ENCODE data around the gene CACNG4. TPM values are rescaled to one million over a fixed set of nuclear protein-coding genes. Genes with fewer than 3 reads are reported as not detected.

CACNG4 gene
- not detected in 2 replicates for total RNA-seq

DNA sequence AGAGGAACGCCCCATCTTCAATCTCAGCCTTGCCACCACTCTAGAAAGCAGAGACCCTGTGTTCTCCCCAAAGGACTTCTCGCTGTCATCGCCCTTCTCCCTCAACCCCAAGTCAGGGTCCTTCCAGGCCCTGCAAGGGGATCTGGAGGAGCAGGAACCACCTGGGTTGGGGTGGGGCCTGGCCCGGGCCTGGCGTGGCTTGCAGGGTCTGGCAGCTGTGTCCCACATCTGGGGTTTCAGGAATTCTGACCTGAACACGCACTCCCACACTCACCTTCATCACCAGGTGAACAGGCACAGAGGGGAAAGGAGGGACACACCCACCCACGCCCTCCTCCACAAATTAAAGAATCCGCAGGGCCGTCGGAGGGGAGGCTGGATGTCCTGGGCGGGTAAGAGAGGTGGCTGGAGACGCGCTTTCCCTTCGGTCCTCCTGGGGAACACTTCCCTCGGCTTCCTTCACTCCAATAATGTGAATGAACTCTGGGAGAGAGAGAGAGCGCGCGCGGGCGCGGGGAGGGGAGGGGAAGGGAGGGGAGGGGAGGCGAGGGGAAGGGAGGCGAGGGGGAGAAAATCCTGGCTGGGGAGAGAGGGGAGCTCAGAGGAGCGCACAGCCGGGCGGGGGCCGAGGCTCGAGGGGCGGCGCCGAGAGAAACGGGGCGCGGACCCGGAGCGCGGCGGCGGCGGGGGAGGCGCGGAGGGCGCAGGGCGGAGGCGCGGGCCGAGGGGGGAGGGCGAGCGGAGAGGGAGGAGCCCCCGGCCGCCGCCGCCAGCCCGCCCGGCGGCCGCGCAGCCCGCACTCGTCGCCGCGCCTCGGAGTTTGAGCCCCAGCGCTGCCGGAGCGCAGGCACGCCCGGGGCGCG, at the start of gene CACNG4:
Gene CACNG4 (plus strand): TSS at position 799 of the 863 bp plus-strand sequence. CDS start 205 bp downstream, outside the sequence.
- no peak for DNase-seq (ENCODE audit: low read depth in 2 of 2)

DNA sequence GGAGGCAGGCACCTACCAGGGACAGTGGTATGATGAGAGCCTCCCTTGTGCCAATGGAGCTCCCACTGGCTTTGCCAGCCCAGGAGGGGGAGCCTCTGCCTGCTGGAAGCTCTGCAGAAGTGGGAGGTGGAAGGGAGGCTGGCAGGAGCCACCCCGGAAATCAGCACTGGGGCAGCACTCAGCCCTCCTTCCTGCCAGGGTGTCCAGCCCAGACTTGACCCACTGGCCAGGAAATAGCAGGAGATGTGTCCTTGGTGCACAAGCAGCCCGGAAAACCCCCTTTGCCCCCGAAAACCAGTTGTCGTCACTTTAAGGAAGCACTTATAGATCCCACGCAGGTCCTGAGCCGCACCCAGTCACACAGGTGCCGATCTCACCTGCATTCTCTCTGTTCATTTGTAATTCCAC, 49.3 kb upstream of the CACNG4 start:
- DNase-seq (ENCODE audit: low read depth in 2 of 2): no peak

DNA sequence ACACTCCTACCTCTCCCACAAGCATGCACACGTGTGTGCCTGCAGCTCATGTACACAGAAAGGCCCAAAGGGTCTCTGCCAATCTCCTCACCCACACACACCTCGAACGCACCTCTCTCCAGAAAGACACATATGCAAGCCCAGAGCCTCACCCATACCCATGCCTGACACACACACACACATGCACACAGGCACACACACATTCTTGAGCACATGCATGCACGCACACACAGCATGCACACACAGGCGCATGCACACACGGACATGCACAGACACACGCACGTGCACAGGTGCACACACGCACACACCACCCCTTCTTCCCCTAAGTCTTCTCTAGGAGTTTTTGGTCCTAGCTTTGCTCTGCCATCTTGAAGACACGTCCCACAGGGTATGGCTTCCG, 48.7 kb upstream of the CACNG4 start:
- DNase-seq (ENCODE audit: low read depth in 2 of 2): no peak

DNA sequence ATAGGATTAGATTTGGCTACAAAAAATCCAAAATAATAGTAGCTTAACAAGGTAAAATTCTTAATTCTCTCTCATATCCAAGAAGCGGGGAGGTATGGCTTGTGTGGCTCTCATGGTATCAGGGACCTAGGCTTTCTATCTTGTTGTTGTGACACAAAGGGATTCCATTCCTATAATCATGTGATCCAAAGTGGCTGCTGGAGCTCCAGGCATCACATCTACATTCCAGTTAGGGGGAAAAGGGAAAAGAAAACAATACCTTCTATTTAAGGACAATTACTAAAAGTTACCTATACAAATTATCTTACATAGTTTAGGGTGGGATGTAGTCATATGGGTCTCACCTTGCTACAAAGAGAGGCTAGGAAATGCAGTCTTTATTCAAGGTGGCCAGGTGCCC, 47.6 kb upstream of the CACNG4 start:
- no peak for DNase-seq (ENCODE audit: low read depth in 2 of 2)

DNA sequence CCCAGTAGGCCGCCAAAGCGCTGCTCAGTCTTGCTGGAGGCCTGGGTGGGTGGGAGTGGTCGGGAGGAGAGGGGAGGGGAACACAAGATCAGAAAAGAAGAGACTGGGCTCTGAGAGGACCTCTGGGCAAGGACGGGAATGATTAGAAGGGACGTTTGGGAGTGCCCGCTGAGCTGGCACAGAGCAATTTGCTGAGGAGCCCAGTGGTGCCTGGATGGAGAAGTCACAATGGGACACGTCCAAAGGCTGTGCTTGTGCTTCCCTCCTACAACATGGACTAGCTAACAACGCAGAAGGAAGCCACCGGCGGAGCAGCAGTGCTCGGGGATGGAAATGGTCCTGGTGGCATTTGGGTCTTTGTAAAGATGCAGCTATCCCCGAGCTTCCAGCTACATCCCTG, 45.6 kb upstream of the CACNG4 start:
- no peak for DNase-seq (ENCODE audit: low read depth in 2 of 2)

DNA sequence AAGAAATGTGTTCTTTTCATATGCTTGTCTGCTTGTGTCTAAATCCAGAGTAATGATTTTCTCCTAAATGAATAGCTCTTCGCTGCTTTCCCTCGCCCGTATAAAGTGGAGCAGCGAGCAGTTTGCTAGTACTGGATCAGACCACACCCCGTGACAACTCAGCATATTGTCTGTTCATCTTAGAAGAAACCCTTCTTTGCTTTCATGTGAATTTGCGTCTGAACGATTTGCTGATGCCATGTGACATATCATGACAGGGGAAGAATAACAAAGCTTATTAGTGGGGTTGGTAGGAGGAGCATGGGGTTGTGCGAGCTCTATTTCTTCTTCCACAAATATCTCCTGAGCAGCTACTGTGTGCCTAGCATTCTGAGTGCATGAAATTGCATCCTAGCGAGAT, 44.1 kb upstream of the CACNG4 start:
- DNase-seq (ENCODE audit: low read depth in 2 of 2): no peak

DNA sequence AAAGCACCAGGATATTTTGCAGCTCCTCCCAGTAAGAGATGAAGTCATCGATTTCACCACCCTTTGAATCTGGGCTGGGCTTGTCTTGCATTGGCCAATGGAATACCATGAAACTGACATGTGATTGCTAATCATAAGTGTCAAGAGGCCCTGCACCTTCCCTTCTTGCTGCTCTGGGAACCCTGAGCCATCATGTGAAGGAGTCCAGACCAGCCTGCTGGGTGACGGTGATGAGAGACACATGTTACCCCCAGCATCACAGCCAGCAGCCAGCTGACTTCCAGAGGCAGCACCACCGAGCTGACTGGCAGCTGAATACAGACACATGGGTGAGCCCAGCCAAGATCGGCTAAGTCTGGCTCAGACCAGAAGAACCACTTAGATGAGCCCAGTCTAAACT, 43.6 kb upstream of the CACNG4 start:
- no peak for DNase-seq (ENCODE audit: low read depth in 2 of 2)

DNA sequence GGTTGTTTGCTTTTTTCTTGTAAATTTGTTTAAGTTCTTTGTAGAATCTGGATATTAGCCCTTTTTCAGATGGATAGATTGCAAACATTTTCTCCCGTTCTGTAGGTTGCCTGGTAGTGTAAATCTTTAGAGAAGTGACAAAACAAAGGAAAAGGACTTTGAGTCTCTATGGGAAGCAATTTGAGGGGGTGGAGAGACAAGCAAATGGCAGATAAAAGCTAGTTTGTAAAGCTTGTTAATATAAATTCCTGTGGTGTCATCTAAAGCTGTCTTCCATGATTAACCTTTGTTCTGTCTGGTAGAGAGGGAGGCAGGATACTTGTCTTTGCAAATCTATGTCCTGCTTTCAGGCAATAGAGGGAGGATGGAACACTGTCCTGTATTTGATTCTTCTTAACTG, 40.6 kb upstream of the CACNG4 start:
- no peak for DNase-seq (ENCODE audit: low read depth in 2 of 2)

DNA sequence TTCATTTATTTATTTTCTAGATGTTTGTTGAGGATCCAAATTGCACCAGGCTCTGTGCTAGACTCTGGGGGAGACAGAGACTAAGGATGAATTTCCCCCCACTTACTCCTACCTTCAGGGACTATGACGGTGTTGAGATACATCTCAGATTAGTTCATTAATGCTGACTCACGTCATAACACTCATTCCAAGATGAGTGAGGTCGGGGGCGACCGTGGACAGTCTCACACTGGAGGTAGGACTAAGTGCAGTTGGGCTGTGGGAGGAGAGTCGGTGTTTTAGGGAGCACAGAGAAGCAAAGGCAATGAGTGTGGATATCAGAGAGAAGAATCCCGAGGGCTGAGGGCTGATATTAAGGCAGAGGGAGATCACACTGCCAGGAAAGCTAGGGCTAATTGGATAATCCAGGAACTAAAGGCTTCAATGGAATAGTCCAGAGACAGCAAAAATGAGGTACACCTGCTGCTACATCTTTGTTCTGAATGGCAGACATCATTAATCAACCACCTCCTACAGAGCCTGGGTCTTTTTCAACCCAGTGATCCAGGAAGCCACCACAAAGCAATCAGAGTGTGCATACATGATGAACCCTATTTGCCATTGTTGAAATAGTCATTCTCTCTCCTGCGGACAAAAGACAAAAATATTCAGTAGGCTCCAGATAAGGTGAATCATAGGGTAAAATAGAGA, 38.6 kb upstream of the CACNG4 start:
- DNase-seq (ENCODE audit: low read depth in 2 of 2): no peak

DNA sequence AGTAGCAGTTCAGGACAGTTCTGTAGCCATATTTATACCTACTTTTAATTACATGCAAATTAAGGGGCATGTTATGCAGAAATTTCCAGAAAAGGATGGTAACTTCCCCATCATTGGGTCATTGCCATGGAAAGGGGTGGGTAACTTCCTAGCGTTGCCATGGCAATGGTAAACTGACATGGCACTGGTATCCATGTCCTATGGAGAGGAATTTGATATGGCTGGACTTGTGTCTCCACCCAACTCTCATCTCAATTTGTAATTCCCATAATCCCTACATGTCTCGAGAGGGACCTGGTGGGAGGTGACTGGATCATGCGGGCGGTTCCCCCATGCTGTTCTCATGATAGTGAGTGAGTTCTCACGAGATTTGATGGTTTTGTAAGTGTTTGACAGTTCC, 35.6 kb upstream of the CACNG4 start:
- DNase-seq (ENCODE audit: low read depth in 2 of 2): no peak

DNA sequence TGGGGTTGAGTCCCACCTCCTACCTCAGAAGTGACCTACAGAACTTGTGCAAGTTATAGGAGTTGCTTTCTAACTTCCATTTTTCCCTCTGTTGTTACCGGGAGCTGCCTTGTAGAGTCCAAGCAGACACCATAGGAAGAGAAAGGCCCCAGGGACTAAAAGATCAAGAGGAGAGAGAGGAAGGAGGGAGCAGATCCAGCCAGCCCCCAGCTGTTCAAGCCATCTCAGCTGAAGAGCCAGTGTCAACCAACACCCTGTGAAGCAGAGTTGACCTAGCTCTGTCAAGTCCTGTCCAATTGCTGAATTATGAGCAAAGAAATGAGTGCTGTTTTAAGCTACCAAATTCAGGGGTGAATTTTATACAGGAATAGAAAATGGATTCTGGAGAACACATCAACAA, 34.9 kb upstream of the CACNG4 start:
- no peak for DNase-seq (ENCODE audit: low read depth in 2 of 2)

DNA sequence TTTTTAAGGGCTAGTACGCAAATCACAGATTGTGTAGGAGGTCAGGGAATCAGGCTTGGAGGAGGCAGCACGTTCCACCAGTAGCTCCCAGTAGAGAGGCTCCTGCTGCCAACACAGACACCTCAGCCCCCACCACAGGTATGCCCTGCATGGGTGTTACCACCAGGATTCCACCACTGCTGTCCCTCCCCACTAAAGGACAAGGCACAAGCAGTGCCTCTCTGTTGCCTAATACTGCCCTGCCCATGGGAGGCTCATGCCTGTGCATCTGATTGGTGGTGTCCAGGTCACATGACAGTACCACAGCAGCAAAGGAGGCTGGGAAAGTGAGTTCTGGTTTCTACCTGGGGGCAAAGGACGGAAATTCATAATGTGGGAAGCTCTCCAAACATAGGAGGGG, 33.6 kb upstream of the CACNG4 start:
- no peak for DNase-seq (ENCODE audit: low read depth in 2 of 2)

DNA sequence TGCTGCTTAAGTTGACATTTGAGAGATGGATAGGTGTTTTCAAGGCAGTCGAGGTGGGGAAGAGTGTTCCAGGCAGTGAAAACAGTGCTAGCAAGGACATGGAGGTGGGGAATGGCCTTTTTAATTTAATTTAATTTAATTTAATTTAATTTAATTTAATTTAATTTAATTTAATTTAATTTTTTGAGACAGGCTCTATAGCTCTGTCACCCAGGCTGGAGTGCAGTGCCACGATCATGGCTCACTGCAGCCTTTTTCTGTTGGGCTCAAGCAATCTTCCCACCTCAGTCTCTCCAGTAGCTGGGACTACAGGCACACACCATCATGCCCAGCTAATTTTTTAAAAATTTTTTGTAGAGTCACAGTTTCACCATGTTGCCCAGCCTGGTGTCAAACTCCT, 32.2 kb upstream of the CACNG4 start:
- no peak for DNase-seq (ENCODE audit: low read depth in 2 of 2)

DNA sequence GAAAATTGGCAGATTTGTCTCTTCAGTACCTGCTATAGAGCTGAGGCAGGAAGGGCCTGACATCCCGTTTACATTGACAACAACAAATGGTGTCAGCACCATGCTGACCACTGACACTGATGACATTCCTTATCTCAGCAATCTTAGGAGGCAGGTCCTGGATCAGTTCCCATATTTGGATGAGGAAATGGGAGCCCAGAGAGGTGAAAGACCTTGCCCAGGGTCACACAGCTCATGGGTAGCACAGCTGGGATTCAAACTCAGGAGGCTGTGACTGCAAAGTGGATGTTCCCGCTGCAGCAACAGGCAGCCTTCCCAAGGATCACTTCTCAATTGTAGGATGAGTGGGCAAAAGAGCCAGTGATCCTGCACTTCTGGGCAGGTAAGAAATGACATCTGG, 30.5 kb upstream of the CACNG4 start:
- no peak for DNase-seq (ENCODE audit: low read depth in 2 of 2)

DNA sequence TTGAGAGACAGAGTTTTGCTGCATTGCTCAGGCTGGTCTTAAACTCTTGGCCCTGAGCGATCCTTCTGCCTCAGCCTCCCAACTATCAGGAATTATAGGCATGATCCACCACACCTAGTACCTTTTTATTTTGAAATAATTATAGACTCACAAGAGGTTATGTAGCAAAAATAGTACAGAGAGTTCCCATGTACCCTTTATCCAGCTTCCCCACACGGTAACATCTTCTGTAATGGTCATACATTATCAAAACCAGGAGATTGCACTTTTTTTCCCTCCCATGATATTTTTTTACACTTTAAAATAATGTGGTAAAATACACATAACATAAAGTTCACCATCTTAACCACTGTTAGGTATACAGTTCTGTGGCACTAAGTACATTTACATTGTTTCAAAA, 28.8 kb upstream of the CACNG4 start:
- DNase-seq (ENCODE audit: low read depth in 2 of 2): no peak

DNA sequence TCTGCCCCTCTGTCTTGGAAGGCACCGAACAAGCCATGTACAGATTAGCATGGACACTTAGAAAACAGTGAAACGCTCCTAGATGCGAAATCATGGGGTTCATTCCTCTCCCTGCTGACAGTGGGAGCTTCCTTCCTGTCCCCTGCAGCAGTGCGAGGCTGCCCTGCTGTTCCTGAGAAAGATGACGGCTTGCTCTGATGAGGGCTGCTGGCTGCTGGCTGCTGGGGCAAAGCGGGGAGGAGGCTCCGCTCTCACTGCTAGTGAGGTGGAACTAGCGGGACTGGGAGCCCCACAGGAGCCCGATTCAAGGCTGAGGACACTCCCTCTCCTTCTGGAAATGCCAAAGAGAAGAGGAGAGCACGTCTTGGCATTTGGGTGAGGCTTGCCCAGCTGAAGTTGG, 25.9 kb upstream of the CACNG4 start:
- DNase-seq (ENCODE audit: low read depth in 2 of 2): no peak

DNA sequence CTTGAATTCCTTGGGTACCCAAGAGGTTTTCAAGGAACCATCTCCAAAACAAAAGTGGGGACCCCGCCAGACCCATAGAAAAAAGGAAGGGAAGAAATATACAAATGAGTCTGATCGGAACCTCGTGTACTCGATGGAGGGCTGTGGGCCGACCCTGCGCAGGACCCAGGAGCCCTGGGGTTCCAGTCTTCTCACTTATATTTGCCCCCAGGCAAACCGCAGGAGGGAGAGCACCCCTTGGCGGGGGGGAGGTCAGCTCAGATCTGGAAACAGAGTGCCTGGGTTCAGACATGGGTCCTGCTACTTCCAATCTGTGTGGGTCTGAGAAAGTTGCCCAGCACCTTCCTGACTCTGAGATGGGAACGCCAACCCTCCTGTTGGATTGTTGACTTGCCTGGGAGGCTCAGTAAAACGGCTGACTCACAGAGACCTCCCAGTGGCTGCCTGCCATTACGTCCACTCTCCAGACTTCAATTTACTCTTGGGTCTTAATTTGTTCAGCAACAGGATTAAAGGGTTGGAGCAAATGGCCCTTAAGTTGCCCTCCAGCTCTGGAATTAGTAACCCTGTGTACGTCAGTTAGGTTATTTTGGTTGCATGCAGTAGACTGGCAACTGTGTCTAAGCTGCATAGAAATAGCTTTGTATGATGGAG, 24.9 kb upstream of the CACNG4 start:
- DNase-seq (ENCODE audit: low read depth in 2 of 2): no peak

DNA sequence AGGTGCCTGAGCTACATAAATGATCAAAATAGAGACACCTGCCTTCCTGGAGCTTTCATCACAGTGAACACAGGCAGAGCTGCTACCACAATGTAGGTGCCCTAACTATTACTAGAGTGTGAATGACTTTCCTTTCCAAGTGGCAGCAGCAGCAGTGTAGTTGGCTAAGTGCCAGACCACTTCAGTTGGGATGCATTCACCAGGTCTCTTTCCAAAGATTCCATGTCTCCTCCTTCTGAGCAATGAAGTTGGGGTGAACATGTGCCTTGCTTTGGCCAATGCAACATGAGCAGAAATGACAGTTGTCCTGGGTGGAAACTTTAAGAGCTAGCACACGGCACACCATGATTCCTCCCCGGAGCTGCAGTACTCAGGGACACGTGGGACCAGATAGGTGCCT, 23.3 kb upstream of the CACNG4 start:
- DNase-seq (ENCODE audit: low read depth in 2 of 2): no peak

DNA sequence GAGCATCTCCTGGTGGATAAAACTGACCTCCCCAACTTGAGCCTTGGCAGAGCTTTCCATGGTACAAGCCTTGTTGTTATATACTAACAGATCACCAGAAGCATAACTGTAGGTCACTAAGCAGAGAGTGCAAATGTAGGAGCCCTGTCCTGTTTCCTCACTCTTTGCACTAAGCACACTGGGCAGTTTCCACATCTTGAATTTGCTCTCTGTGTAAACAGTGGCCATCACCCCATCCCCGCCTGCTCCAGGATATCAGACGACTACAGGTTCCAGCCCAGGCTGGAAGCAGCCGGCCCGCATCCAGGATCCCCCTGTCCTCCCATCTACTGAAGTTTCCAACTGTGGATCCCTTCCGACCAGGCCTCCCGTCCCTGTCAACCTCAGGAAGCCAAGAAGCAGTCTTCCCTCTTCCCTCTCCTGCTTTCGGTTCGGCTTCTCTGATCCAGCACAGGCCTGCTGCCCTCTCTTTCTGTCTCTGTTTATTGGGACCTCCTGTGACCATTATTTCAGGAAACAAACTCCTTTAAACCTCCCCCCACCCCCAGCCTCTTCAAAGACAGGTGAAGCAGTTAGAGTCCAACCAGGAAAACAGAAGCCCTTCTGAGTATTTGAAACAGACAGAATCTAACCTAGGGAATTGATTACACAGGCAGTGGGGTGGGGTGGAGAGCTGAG, 22.6 kb upstream of the CACNG4 start:
- no peak for DNase-seq (ENCODE audit: low read depth in 2 of 2)

DNA sequence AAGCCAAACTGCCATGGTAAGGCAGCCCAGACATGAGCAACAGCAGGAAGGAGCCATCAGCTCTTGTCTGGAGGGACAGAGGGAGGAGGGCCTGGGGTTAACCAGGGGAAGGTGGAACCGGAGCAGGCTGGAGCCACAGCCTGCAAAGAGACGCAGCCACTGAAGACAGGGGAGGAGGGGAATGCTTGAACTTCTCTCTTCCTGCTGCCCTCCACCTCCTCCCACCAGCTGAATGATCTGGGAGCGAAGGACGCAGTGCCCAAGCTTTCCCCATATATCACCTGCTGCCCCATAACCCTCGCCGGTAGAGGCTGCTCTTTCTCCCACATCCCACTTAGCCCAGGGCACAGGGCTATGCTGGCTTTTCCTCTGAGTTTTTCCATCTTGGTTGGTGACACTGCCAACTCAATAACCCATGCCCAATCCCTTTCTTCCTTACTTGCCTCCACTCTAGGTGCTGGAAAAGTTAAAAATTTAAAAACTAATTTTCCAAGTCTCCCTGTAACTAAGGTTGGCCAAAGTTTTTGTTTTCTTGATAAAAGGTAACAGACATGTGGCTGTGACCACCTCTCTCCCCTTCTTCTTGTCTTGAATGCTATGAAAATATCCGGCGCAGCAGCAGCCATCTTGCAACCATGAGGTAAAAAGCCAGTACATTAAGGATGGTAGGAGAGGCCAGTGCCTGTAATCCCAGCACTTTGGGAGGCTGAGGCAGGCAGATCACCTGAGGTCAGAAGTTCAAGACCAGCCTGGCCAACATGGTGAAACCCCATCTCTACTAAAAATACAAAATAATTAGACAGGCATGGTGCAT, 21.8 kb upstream of the CACNG4 start:
- DNase-seq (ENCODE audit: low read depth in 2 of 2): no peak

DNA sequence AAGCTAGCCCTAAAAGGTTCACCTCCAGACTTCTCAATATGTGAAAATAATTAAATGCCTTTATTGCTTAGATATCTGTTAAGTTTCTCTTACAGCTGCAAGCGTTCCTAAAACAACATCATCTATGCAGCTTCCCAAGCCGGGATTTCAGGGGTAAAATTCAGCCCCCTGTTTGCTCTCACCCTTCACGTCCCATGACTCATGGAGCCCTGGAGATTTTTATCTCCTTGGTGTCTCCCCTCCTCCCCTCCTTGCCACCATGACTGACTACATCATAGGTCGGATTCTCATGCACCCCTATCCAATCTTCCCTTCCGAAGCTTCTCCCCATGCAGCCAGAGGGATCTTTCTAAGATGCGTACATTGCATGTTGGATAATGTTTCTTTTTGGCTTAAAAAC, 21.0 kb upstream of the CACNG4 start:
- DNase-seq (ENCODE audit: low read depth in 2 of 2): no peak
